Fibroblast of skin of back (primary cell): Measurements from ENCODE around the gene KLRF2.

Experiments used
- DNase-seq: peaks from one replicate; pipeline ENCODE4 v3.0.0-alpha.2; 2013

KLRF2 gene

DNA sequence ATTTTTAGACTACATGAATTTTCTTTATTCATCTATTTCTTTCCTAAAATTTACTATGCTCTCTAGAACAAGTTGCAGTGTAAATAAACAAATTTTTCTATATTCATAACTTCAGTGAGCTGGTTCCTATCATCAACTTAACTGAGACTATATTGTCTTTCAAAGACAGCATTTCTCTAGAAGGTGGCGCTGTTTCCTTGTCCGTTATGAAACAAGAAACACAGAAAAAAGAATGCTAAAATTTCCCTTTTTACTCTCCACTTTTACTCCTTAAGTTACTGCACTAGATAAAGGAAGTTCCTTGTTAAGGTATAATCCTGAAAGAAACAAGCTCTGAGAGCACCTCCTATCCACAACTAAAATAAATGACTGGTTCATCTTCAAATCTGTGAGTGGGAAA, 59.1 kb downstream of the KLRF2 start:
- DNase-seq: no peak

DNA sequence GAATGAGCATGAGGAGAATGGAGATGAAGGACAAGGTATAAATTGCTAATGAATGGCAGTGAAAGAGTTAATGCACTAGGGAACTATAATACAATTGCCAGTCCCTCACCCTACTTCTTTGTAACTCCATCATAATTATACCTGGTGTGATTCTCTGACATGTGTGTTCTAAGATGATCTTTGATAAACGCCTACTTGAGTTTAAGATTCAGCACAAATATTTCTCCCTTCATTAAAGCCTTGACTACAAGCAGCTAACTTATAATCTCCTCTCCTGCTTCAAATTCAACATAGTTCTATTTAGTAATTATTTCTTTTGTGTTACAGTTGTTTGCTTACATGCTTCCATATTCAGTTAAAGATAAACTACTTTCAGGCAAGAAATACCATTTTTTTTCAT, 60.5 kb downstream of the KLRF2 start:
- DNase-seq: no peak

DNA sequence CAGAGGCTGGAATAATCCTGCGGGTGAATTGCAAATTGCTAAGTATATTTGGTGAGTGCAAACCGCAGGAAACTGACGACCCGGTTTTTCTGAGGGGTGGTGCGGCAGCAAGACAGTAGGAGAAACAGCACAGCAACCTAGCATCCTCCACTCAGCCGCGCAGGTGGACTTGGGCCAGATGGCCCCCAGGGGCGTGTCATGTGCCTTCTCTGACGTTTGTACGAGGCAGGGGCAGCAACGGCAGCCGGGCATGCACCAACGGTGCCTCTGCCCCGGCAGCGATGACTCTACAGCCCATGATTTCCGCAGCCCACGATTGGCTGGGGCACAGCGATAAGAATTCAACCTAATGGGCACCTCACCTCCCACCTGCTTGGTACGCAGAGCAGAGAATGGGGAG, 62.0 kb downstream of the KLRF2 start:
- DNase-seq: no peak

DNA sequence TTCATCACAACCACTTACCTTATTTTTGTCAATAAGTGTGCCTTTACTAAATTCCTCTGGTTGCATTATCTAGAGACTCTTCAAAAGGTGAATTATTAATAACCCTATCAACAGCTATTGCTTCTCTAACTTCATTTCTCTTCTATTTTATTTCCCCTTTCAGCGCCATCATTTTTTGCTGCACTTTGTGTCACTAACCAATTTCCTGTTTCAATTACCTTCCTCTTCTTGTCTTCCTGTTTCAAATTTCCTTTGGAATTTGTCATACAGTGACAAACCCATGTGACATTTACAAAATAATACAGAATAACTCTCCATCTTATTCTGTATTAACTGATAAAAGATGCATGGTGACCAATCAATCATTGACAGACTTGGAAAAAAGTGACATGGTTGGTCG, 63.1 kb downstream of the KLRF2 start:
- no peak for DNase-seq
